Endothelial cell of umbilical vein (primary cell): Measurements from ENCODE around the gene RRP1B. TPM values are rescaled to one million over a fixed set of nuclear protein-coding genes. Genes with fewer than 3 reads are reported as not detected.

Experiments used
- BruUV-seq: library from RNA; stranded (reverse); fragments of 400-500 nt; replicated peaks from 2 replicates; lab custom pipeline; 2021; lab: Mats Ljungman, UMichigan
- CTCF ChIA-PET: fragments of 300-600, 350-600 bp; sonication (Branson Sonifier 250); formaldehyde crosslinking; loops from one replicate; lab custom pipeline; 2021; ENCODE audit warnings: antibody characterized with exemption, inconsistent platforms; lab: Charles Lee
- POLR2A ChIA-PET: fragments of 300-600, 350-600 bp; sonication (Branson Sonifier 250); formaldehyde crosslinking; loops from one replicate; lab custom pipeline; 2021; ENCODE audit warnings: antibody characterized with exemption, inconsistent platforms; lab: Charles Lee
- DNase-seq: peaks from one replicate; pipeline ENCODE4 v3.0.0-alpha.2; 2011; ENCODE audit warnings: low read depth, low spot score
- FAIRE-seq: peaks from 2 replicates; lab custom pipeline; 2011; peaks lifted over from hg19 to GRCh38; lab: Jason Lieb, UNC
- H2AFZ ChIP-seq: 2 replicates; pipeline ENCODE4 v1.6.0; 2012; ENCODE audit warnings: low read depth, low read length, control low read depth, inconsistent platforms
- H3K27ac ChIP-seq: 2 replicates; pipeline ENCODE4 v1.5.1; 2011; ENCODE audit warnings: low read depth, mild to moderate bottlenecking, control low read depth, low read length, moderate library complexity; ENCODE audit not compliant: insufficient read depth
- H3K27me3 ChIP-seq, 2 experiments: 2 replicates each; pipeline versions ENCODE4 v1.6.0 to v1.6.1; 2011; ENCODE audit warnings: low read length in 2 of 2, mixed read lengths in 1 of 2; ENCODE audit not compliant: control insufficient read depth in 2 of 2, insufficient read depth in 2 of 2
- H3K36me3 ChIP-seq, 2 experiments: 2 replicates in 1 of 2; 3 replicates in 1 of 2; pipeline ENCODE4 v1.5.1; 2011; ENCODE audit warnings: low read length in 2 of 2, mild to moderate bottlenecking in 1 of 2, moderate library complexity in 1 of 2; ENCODE audit not compliant: control insufficient read depth in 2 of 2, insufficient read depth in 2 of 2; ENCODE audit errors: extremely low read depth in 1 of 2
- H3K4me1 ChIP-seq: 3 replicates; pipeline ENCODE4 v1.5.1; 2011; ENCODE audit warnings: mild to moderate bottlenecking, low read length; ENCODE audit not compliant: control insufficient read depth, insufficient read depth; ENCODE audit errors: extremely low read depth
- H3K4me2 ChIP-seq: 2 replicates; pipeline ENCODE4 v1.6.1; 2011; ENCODE audit warnings: low read length, control low read depth, mixed read lengths; ENCODE audit not compliant: insufficient read depth
- H3K4me3 ChIP-seq, 3 experiments: fragments of 200-600 bp in 1 of 3; sonication (generic), shearing (Covaris generic) in 1 of 3; replicated peaks in 1 of 3; 2 replicates each; pipeline ENCODE4 v1.5.1; 2011 to 2016; ENCODE audit warnings: control low read depth in 3 of 3, low read length in 3 of 3, mild to moderate bottlenecking in 2 of 3, inconsistent platforms in 1 of 3, low read depth in 1 of 3, moderate library complexity in 1 of 3; ENCODE audit not compliant: insufficient read depth in 1 of 3
- H3K79me2 ChIP-seq: 2 replicates; pipeline ENCODE4 v1.6.0; 2012; ENCODE audit warnings: low read length, inconsistent platforms; ENCODE audit not compliant: control insufficient read depth, insufficient read depth
- H3K9ac ChIP-seq: replicated peaks from 2 replicates; pipeline ENCODE3; 2011; ENCODE audit warnings: low read length, control low read depth; ENCODE audit not compliant: insufficient read depth; ENCODE audit errors: extremely low read depth
- H3K9me1 ChIP-seq: replicated peaks from 3 replicates; pipeline ENCODE4 v1.6.0; 2011; ENCODE audit warnings: mild to moderate bottlenecking, low read length; ENCODE audit not compliant: control insufficient read depth, insufficient read depth; ENCODE audit errors: extremely low read depth
- H3K9me3 ChIP-seq: replicated peaks from 2 replicates; pipeline ENCODE4 v1.5.1; 2012; ENCODE audit warnings: low read length, inconsistent platforms; ENCODE audit not compliant: control insufficient read depth, insufficient read depth
- H4K20me1 ChIP-seq: replicated peaks from 2 replicates; pipeline ENCODE3; 2011; ENCODE audit warnings: mild to moderate bottlenecking, low read length; ENCODE audit not compliant: control insufficient read depth, insufficient read depth; ENCODE audit errors: extremely low read depth
- CTCF ChIP-seq, 2 donors: IDR thresholded peaks; 1 replicate in 1 of 2; 2 replicates in 1 of 2; pipeline ENCODE4 v1.5.1; 2011; ENCODE audit warnings: low read length in 2 of 2, mild to moderate bottlenecking in 2 of 2, moderate library complexity in 2 of 2, control low read depth in 1 of 2, inconsistent platforms in 1 of 2, low read depth in 1 of 2; ENCODE audit not compliant: insufficient read depth in 1 of 2; ENCODE audit errors: extremely low read depth in 1 of 2
- EZH2 ChIP-seq: IDR thresholded peaks from 2 replicates; pipeline ENCODE4 v1.6.1; 2012; ENCODE audit warnings: borderline replicate concordance, low read depth, mild to moderate bottlenecking, moderate library complexity, low read length, inconsistent platforms; ENCODE audit not compliant: severe bottlenecking
- FOS ChIP-seq: IDR thresholded peaks from 2 replicates; pipeline ENCODE4 v1.6.1; 2011; ENCODE audit warnings: mild to moderate bottlenecking, low read length, moderate library complexity, borderline replicate concordance; ENCODE audit not compliant: insufficient read depth
- GATA2 ChIP-seq: IDR thresholded peaks from 2 replicates; pipeline ENCODE4 v1.7.0; 2011; ENCODE audit warnings: low read depth, mild to moderate bottlenecking, moderate library complexity, mixed read lengths, low read length; ENCODE audit not compliant: insufficient read length, insufficient read depth
- JUN ChIP-seq: IDR thresholded peaks from 2 replicates; pipeline ENCODE4 v1.6.1; 2011; ENCODE audit warnings: borderline replicate concordance, low read depth; ENCODE audit not compliant: insufficient read length, insufficient read depth
- MAX ChIP-seq: IDR thresholded peaks from 2 replicates; pipeline ENCODE4 v1.6.1; 2011; ENCODE audit not compliant: insufficient read depth, insufficient read length
- MYC ChIP-seq: IDR thresholded peaks from one replicate; pipeline ENCODE4 v1.6.1; 2011; ENCODE audit warnings: mild to moderate bottlenecking, low read depth, low read length
- POLR2A ChIP-seq: IDR thresholded peaks from 2 replicates; pipeline ENCODE4 v1.6.1; 2012; ENCODE audit warnings: low read depth, mild to moderate bottlenecking, control low read depth, low read length
- POLR2AphosphoS5 ChIP-seq: IDR thresholded peaks from 2 replicates; pipeline ENCODE4 v1.6.1; 2012; ENCODE audit warnings: low read depth, mild to moderate bottlenecking, control low read depth, low read length, moderate library complexity; ENCODE audit not compliant: insufficient read depth
- dilution Hi-C: fragments of 300-500 bp; cut with MboI; formaldehyde crosslinking; loops from one replicate; pipeline ENCODE4 v1.15.0; 2019; ENCODE audit warnings: low sequenced_read_pairs; ENCODE audit not compliant: extremely low pct_ligation_motif_present
- intact Hi-C: fragments of 100-400 bp; cut with micrococcal nuclease; formaldehyde crosslinking; loops from one replicate; pipeline ENCODE4 v1.10.0; 2022
- polyA plus RNA-seq, 4 experiments: library from polyadenylated mRNA; depleted of rRNA in 3 of 4; stranded (reverse) in 3 of 4; unstranded in 1 of 4; fragments of >200 nt; gene quantifications; 2 replicates each; pipeline versions ENCODE4 v1.2.1 to v1.2.3, GENCODE V29; 2011 to 2012; ENCODE audit warnings: missing spikeins in 1 of 4
- total RNA-seq: library from RNA; stranded (reverse); gene quantifications from 2 replicates; pipeline ENCODE4 v1.2.3, GENCODE V29; 2021

Gene RRP1B
- total and polyA plus RNA-seq, 2 donors (not counting 3 experiments of a cell fraction or from before 2014, with no cell fraction given): 13.0 to 39.9 TPM

- BruUV-seq: no TSS peak
These were observed 58.9 kb downstream of the RRP1B start for GRCh38 chr21:43717967-43718871.

More at GRCh38 chr21:43717967-43718871, 58.9 kb downstream of the RRP1B start:
- Histone ChIP-seq H3K79me2 (peaks cover 30% of the 10 kb centered on the region), H3K27ac (no peak overlapping the region), H3K4me3 (peak overlapping the region; percentile 41 to 75 (median 63)), H3K4me1 (peaks cover 12% of the 10 kb centered on the region), H3K27me3 (no peaks in the 10 kb centered on the region), H3K9me3 (no peaks in the 10 kb centered on the region), H3K9me1 (no peaks in the 10 kb centered on the region), H4K20me1 (no peaks in the 10 kb centered on the region), H3K4me2 (peak overlapping the region; percentile 68), H3K36me3 (no peaks in the 10 kb centered on the region), H2AFZ (peak overlapping the region; percentile 97), H3K9ac (peak overlapping the region; percentile 80)
- CTCF ChIA-PET: no interaction called here
- POLR2A ChIA-PET: no interaction called here
- intact Hi-C loops (no loop called here), dilution Hi-C loops (no loop called here)
- no peak for TF ChIP-seq JUN
- TF ChIP-seq MAX: no peak
- TF ChIP-seq FOS: no peak
- no peak for TF ChIP-seq POLR2A
- no peak for TF ChIP-seq MYC
- no peak for TF ChIP-seq POLR2AphosphoS5
- no peak for TF ChIP-seq CTCF (IDR thresholded peaks at IDR 0.05; ENCODE audit: extremely low read depth in 1 of 2, insufficient read depth in 1 of 2, low read depth in 1 of 2, low read length in 2 of 2)
- TF ChIP-seq GATA2: no peak
- no peak for TF ChIP-seq EZH2
- no peak for FAIRE-seq
- DNase-seq: no peak
